H1 (cell line): ENCODE measurements around the gene DENND6B.

Experiments
- EGR1 ChIP-seq: IDR thresholded peaks from 2 replicates; pipeline ENCODE4 v1.6.1; 2011; ENCODE audit warnings: low read depth, low read length, borderline replicate concordance
- POLR2AphosphoS5 ChIP-seq: IDR thresholded peaks from 2 replicates; pipeline ENCODE4 v1.6.1; 2011; ENCODE audit warnings: low read depth, low read length

GRCh38 chr22:50325444-50326224 is 1.2 kb downstream of the DENND6B start:
- TF ChIP-seq POLR2AphosphoS5 (no peak), EGR1 (no peak)
